GM12891 (cell line): ENCODE data around the gene PIN1.

Experiments
- PAX5 ChIP-seq: IDR thresholded peaks from 2 replicates; pipeline ENCODE4 v1.6.1; 2011; ENCODE audit warnings: low read length, moderate library complexity, mild to moderate bottlenecking; ENCODE audit not compliant: insufficient read depth, severe bottlenecking
- POLR2A ChIP-seq: IDR thresholded peaks from 2 replicates; pipeline ENCODE4 v1.6.1; 2011; ENCODE audit warnings: low read depth, low read length, control low read depth
- POLR2AphosphoS5 ChIP-seq: IDR thresholded peaks from 2 replicates; pipeline ENCODE4 v1.6.1; 2011; ENCODE audit warnings: low read depth, low read length, control low read depth
- SPI1 ChIP-seq: IDR thresholded peaks from 2 replicates; pipeline ENCODE4 v1.6.1; 2011; ENCODE audit warnings: low read depth, low read length, control low read depth
- TAF1 ChIP-seq: IDR thresholded peaks from 2 replicates; pipeline ENCODE4 v1.6.1; 2011; ENCODE audit warnings: low read depth, low read length, control low read depth

GRCh38 chr19:9857076-9857721, 22.1 kb downstream of the PIN1 start:
- no peak for TF ChIP-seq POLR2A
- TF ChIP-seq TAF1 = no peak
- TF ChIP-seq POLR2AphosphoS5 = no peak
- no peak for TF ChIP-seq PAX5
- TF ChIP-seq SPI1 = no peak
